GM12864 (cell line): ENCODE data around the gene JARID2.

Experiments
- DNase-seq: peaks from one replicate; pipeline ENCODE4 v3.0.0-alpha.2; 2011; ENCODE audit warnings: low read depth
- H3K4me3 ChIP-seq: 2 replicates; pipeline ENCODE4 v1.5.1; 2011; ENCODE audit warnings: mild to moderate bottlenecking, low read depth, low read length, control low read depth
- CTCF ChIP-seq: IDR thresholded peaks from 2 replicates; pipeline ENCODE4 v1.5.1; 2011; ENCODE audit warnings: low read depth, mild to moderate bottlenecking, moderate library complexity, low read length, control low read depth, inconsistent platforms; ENCODE audit errors: missing control alignments

JARID2 gene

GRCh38 chr6:15499125-15499524, 253.3 kb downstream of the JARID2 start:
- no peak for DNase-seq
- TF ChIP-seq CTCF, result no peak
- H3K4me3 ChIP-seq, result no peak overlapping the region

- H3K4me3 ChIP-seq, result no peak overlapping the region
- no peak for TF ChIP-seq CTCF
- no peak for DNase-seq
These were observed 253.7 kb downstream of the JARID2 start for GRCh38 chr6:15499591-15499990.

- TF ChIP-seq CTCF, result no peak
- H3K4me3 ChIP-seq, result no peak overlapping the region
- DNase-seq, result no peak
These were observed 254.3 kb downstream of the JARID2 start for GRCh38 chr6:15500078-15500740.

- no peak for TF ChIP-seq CTCF
- DNase-seq, result no peak
- H3K4me3 ChIP-seq, result no peak overlapping the region
These were observed 255.3 kb downstream of the JARID2 start for GRCh38 chr6:15500901-15501825.

GRCh38 chr6:15501826-15502445, 256.1 kb downstream of the JARID2 start:
- DNase-seq, result no peak
- H3K4me3 ChIP-seq, result no peak overlapping the region
- TF ChIP-seq CTCF, result no peak

- DNase-seq, result no peak
- H3K4me3 ChIP-seq, result no peak overlapping the region
- TF ChIP-seq CTCF, result no peak
These were observed 256.8 kb downstream of the JARID2 start for GRCh38 chr6:15502446-15503345.
